Stimulated activated CD8-positive, alpha-beta memory T cell treated with anti-CD3 and anti-CD28 coated beads, Interleukin-7, amount 100 ng/mL, for 4 hours (primary cell): ENCODE data around the gene RABGAP1L.
"Not testable (repeated sequence)": the region's sequence is repeated elsewhere in the genome, so short reads cannot be mapped to it uniquely, and the experiment has no call there.

ENCODE experiments used
- DNase-seq, 2 donors: peaks; one replicate each; pipeline ENCODE4 v3.0.0-alpha.2; 2020; ENCODE audit warnings: low read depth in 2 of 2

The RABGAP1L gene

GRCh38 chr1:174711848-174712247 lies 552.5 kb downstream of the RABGAP1L start:
- DNase-seq = not testable (repeated sequence)

- no peak for DNase-seq
Observed at GRCh38 chr1:174712541-174712940, 553.2 kb downstream of the RABGAP1L start.

- DNase-seq = no peak
Observed at GRCh38 chr1:174713796-174714195, 554.5 kb downstream of the RABGAP1L start.

GRCh38 chr1:174719194-174719593 lies 559.9 kb downstream of the RABGAP1L start:
- no peak for DNase-seq

GRCh38 chr1:174720618-174721017 lies 561.3 kb downstream of the RABGAP1L start:
- no peak for DNase-seq

GRCh38 chr1:174721246-174721645 lies 561.9 kb downstream of the RABGAP1L start:
- no peak for DNase-seq

- no peak for DNase-seq
Observed at GRCh38 chr1:174723816-174724215, 564.5 kb downstream of the RABGAP1L start.

GRCh38 chr1:174724219-174724618 lies 564.9 kb downstream of the RABGAP1L start:
- DNase-seq = no peak

- no peak for DNase-seq
Observed at GRCh38 chr1:174726167-174726879, 567.0 kb downstream of the RABGAP1L start.

- no peak for DNase-seq
Observed at GRCh38 chr1:174726880-174727585, 567.7 kb downstream of the RABGAP1L start.

GRCh38 chr1:174734270-174734669 lies 575.0 kb downstream of the RABGAP1L start:
- DNase-seq = no peak

GRCh38 chr1:174736831-174737230 lies 577.5 kb downstream of the RABGAP1L start:
- no peak for DNase-seq

- no peak for DNase-seq
Observed at GRCh38 chr1:174740249-174740968, 581.1 kb downstream of the RABGAP1L start.

GRCh38 chr1:174742805-174743653 lies 583.7 kb downstream of the RABGAP1L start:
- no peak for DNase-seq

- DNase-seq = no peak
Observed at GRCh38 chr1:174743654-174744561, 584.6 kb downstream of the RABGAP1L start.

- DNase-seq = no peak
Observed at GRCh38 chr1:174744886-174745285, 585.6 kb downstream of the RABGAP1L start.

GRCh38 chr1:174746024-174746808 lies 586.9 kb downstream of the RABGAP1L start:
- no peak for DNase-seq

GRCh38 chr1:174747613-174748012 lies 588.3 kb downstream of the RABGAP1L start:
- DNase-seq = no peak

GRCh38 chr1:174748586-174748985 lies 589.3 kb downstream of the RABGAP1L start:
- no peak for DNase-seq

- DNase-seq = no peak
Observed at GRCh38 chr1:174753131-174753530, 593.8 kb downstream of the RABGAP1L start.
